22Rv1 (cell line): ENCODE results near the gene PALM2AKAP2.

Experiments used
- ZFX ChIP-seq: fragments of 450-650 bp; IDR thresholded peaks from 2 replicates; pipeline ENCODE4 v1.6.1; 2017; ENCODE audit warnings: antibody characterized with exemption, borderline replicate concordance
- TF ChIP-seq, protein P1 (sequence below): fragments of 450-650 bp; IDR thresholded peaks from 2 replicates; pipeline ENCODE4 v1.5.1; 2017; ENCODE audit warnings: mild to moderate bottlenecking

DNA sequence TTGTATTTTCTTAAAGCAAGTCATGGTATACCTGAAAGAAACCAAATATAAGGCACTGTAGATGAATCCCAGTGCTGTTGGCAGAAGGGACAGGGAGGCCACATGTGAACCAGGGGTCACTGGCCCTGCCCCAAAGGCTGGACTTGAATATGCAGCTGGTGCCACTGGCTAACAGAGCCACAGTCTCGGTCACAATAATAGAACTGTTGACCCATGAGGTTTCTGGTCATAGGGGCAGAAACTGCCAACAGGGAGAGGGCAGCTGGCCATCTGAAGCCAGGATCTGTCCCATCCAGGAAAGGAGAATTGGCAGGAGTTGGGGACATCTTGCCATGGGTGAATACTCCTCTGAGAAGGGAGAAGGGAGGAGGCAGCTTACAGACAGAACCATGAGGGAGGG is 31.9 kb downstream of the PALM2AKAP2 start:
- TF ChIP-seq, protein P1, sequence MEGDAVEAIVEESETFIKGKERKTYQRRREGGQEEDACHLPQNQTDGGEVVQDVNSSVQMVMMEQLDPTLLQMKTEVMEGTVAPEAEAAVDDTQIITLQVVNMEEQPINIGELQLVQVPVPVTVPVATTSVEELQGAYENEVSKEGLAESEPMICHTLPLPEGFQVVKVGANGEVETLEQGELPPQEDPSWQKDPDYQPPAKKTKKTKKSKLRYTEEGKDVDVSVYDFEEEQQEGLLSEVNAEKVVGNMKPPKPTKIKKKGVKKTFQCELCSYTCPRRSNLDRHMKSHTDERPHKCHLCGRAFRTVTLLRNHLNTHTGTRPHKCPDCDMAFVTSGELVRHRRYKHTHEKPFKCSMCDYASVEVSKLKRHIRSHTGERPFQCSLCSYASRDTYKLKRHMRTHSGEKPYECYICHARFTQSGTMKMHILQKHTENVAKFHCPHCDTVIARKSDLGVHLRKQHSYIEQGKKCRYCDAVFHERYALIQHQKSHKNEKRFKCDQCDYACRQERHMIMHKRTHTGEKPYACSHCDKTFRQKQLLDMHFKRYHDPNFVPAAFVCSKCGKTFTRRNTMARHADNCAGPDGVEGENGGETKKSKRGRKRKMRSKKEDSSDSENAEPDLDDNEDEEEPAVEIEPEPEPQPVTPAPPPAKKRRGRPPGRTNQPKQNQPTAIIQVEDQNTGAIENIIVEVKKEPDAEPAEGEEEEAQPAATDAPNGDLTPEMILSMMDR, result no peak
- no peak for TF ChIP-seq ZFX
